Keratinocyte (primary cell): ENCODE data around the gene FGF21. TPM values are rescaled to one million over a fixed set of nuclear protein-coding genes. Genes with fewer than 3 reads are reported as not detected.
"Not testable (repeated sequence)": the region's sequence is repeated elsewhere in the genome, so short reads cannot be mapped to it uniquely, and the experiment has no call there.

Experiments
- DNase-seq: peaks from one replicate; pipeline ENCODE4 v3.0.0-alpha.2; 2011; ENCODE audit warnings: low read depth, missing footprints, low spot score
- FAIRE-seq: peaks from 2 replicates; lab custom pipeline; 2011; peaks lifted over from hg19 to GRCh38; lab: Jason Lieb, UNC
- H2AFZ ChIP-seq: 2 replicates; pipeline ENCODE4 v1.6.0; 2012; ENCODE audit warnings: low read length, control low read depth, inconsistent platforms; ENCODE audit not compliant: control insufficient read depth
- H3K27ac ChIP-seq: 2 replicates; pipeline ENCODE4 v1.5.1; 2011; ENCODE audit warnings: low read length; ENCODE audit not compliant: control insufficient read depth, insufficient read depth
- H3K27me3 ChIP-seq: 3 replicates; pipeline ENCODE4 v1.6.0; 2011; ENCODE audit warnings: low read length; ENCODE audit not compliant: control insufficient read depth, insufficient read depth; ENCODE audit errors: extremely low read depth
- H3K36me3 ChIP-seq, 2 experiments: 2 replicates in 1 of 2; 3 replicates in 1 of 2; pipeline ENCODE4 v1.5.1; 2011; ENCODE audit warnings: low read length in 2 of 2, mild to moderate bottlenecking in 1 of 2; ENCODE audit not compliant: control insufficient read depth in 2 of 2, insufficient read depth in 2 of 2; ENCODE audit errors: extremely low read depth in 1 of 2
- H3K4me1 ChIP-seq: 3 replicates; pipeline ENCODE4 v1.5.1; 2011; ENCODE audit warnings: low read length; ENCODE audit not compliant: control insufficient read depth, insufficient read depth; ENCODE audit errors: extremely low read depth
- H3K4me2 ChIP-seq: 3 replicates; pipeline ENCODE4 v1.6.0; 2011; ENCODE audit warnings: low read depth, low read length; ENCODE audit not compliant: control insufficient read depth, insufficient read depth; ENCODE audit errors: extremely low read depth
- H3K4me3 ChIP-seq, 3 experiments: fragments of 200-600 bp in 1 of 3; sonication (generic) in 1 of 3; 2 replicates in 2 of 3; 3 replicates in 1 of 3; pipeline ENCODE4 v1.5.1; 2011 to 2016; ENCODE audit warnings: low read length in 3 of 3, mild to moderate bottlenecking in 3 of 3, control low read depth in 2 of 3, inconsistent platforms in 1 of 3, low read depth in 1 of 3, mixed read lengths in 1 of 3, mixed run types in 1 of 3, moderate library complexity in 1 of 3; ENCODE audit not compliant: control insufficient read depth in 2 of 3, insufficient read depth in 2 of 3; ENCODE audit errors: extremely low read depth in 1 of 3
- H3K79me2 ChIP-seq: 2 replicates; pipeline ENCODE4 v1.6.0; 2012; ENCODE audit warnings: low read length; ENCODE audit not compliant: control insufficient read depth, insufficient read depth
- H3K9ac ChIP-seq: 3 replicates; pipeline ENCODE4 v1.6.0; 2011; ENCODE audit warnings: low read length; ENCODE audit not compliant: control insufficient read depth, insufficient read depth; ENCODE audit errors: extremely low read depth
- H3K9me1 ChIP-seq: 3 replicates; pipeline ENCODE4 v1.6.0; 2011; ENCODE audit warnings: low read length; ENCODE audit not compliant: control insufficient read depth, insufficient read depth; ENCODE audit errors: extremely low read depth
- H3K9me3 ChIP-seq: 2 replicates; pipeline ENCODE4 v1.5.1; 2012; ENCODE audit warnings: low read depth, low read length; ENCODE audit not compliant: control insufficient read depth
- H4K20me1 ChIP-seq: 3 replicates; pipeline ENCODE4 v1.6.0; 2011; ENCODE audit warnings: low read length; ENCODE audit not compliant: control insufficient read depth, insufficient read depth; ENCODE audit errors: extremely low read depth
- CTCF ChIP-seq, 3 experiments: IDR thresholded peaks in 1 of 3; conservative IDR thresholded peaks in 1 of 3; optimal IDR thresholded peaks in 1 of 3; 2 replicates in 2 of 3; 3 replicates in 1 of 3; pipeline versions ENCODE3 to v1.5.1; 2011; ENCODE audit warnings: low read length in 3 of 3, mild to moderate bottlenecking in 3 of 3, moderate library complexity in 2 of 3, control low read depth in 1 of 3, inconsistent platforms in 1 of 3; ENCODE audit not compliant: insufficient read depth in 2 of 3; ENCODE audit errors: extremely low read depth in 1 of 3
- EZH2 ChIP-seq: IDR thresholded peaks from one replicate; pipeline ENCODE4 v1.6.1; 2012; ENCODE audit warnings: inconsistent platforms, mild to moderate bottlenecking, low read length, moderate library complexity
- dilution Hi-C: fragments of 300-500 bp; cut with MboI; formaldehyde crosslinking; loops from one replicate; pipeline ENCODE4 v1.7.0; 2020; ENCODE audit warnings: low sequenced_read_pairs; ENCODE audit not compliant: extremely low pct_ligation_motif_present
- polyA plus RNA-seq, 5 experiments: library from polyadenylated mRNA; depleted of rRNA in 3 of 5; stranded (reverse) in 3 of 5; stranded (forward) in 1 of 5; unstranded in 1 of 5; fragments of >200 nt; gene quantifications; 1 replicate in 1 of 5; 2 replicates in 3 of 5; 3 replicates in 1 of 5; pipeline versions ENCODE4 v1.2.1 to v1.2.3, GENCODE V29; 2011 to 2012; ENCODE audit warnings: missing spikeins in 2 of 5, low read depth in 1 of 5, low replicate concordance in 1 of 5

Gene FGF21
- polyA plus RNA-seq, 1 donor (not counting 4 experiments of a cell fraction or from before 2014, with no cell fraction given): not detected

DNA sequence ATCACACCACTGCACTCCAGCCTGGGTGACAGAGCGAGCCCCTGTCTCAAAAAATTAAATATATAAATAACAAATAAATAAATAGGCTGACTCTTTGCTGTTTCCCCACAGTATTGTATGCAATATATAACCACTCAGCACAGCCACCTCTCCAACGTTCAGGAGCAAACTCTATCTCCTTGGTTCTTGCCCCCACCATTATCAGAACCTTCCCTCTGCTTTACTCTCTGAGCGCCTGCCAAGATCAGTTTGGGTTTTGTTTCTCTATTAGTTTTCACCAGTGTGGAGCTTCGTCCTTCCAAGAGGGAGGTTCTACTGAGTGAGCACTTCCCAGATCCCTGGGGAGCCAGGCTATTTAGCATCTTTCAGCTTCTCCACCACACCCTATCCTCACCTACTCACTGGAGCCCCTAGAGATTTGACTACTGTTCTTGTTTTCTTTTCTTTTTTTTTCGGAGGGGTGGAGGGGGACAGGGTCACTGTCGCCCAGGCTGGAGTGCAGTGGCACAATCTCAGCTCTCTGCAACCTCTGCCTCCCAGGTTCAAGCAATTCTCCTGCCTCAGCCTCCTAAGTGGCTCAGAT, 12.9 kb downstream of the FGF21 start:
- H3K4me2 ChIP-seq, H3K36me3 ChIP-seq, H3K27me3 ChIP-seq, H3K9ac ChIP-seq, H3K4me3 ChIP-seq, H3K9me3 ChIP-seq, H3K27ac ChIP-seq, H2AFZ ChIP-seq, DNase-seq, H3K4me1 ChIP-seq, dilution Hi-C loops, H3K9me1 ChIP-seq, H3K79me2 ChIP-seq, FAIRE-seq, H4K20me1 ChIP-seq: not testable (repeated sequence)

DNA sequence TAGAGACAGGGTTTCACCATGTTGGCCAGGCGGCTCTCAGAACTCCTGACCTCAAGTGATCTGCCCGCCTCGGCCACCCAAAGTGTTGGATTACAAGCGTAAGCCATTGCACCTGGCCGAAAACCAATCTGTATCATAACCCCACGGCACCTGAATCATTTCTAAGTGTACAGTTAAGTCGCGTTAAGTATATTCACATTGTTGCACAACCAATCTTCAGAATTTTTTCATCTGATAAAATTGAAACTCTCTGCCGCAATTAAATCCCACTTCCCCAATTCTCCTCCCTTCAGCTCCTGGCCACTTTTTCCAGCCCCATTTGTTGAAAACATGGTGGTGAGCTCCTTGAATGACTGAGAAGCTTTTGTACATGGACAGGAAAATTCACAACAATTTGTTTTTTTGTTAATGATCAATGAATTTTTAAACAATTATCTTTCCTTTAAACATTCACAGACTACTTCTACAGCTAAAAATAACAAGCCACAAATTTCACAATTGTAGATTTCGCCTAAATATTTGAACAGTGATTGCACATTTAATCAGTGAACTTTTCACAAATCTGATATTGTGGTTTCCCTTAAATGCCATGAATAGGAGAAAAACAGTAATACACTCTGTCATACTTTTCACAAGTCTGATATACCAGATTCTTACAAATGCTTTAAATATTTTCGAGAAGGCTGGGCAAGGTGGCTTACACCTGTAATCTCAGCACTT, 13.8 kb downstream of the FGF21 start:
- H4K20me1 ChIP-seq: no peaks in the 10 kb centered on the region
- H3K79me2 ChIP-seq: no peaks in the 10 kb centered on the region
- no peak overlapping the region for H3K4me2 ChIP-seq
- H2AFZ ChIP-seq: no peak overlapping the region
- H3K9me3 ChIP-seq: no peaks in the 10 kb centered on the region
- no peak overlapping the region for H3K27ac ChIP-seq
- TF ChIP-seq EZH2 (no peak), CTCF (optimal IDR thresholded peaks at IDR 0.05 in 1 of 3, IDR thresholded peaks at IDR 0.05 in 1 of 3, conservative IDR thresholded peaks at IDR 0.05 in 1 of 3; ENCODE audit: extremely low read depth in 1 of 3, insufficient read depth in 2 of 3, low read length in 3 of 3) (no peak)
- DNase-seq (no peak), FAIRE-seq (no peak)
- H3K4me1 ChIP-seq: peaks cover 4% of the 10 kb centered on the region
- H3K36me3 ChIP-seq: no peaks in the 10 kb centered on the region
- H3K4me3 ChIP-seq: no peak overlapping the region
- H3K9ac ChIP-seq: no peak overlapping the region
- no peaks in the 10 kb centered on the region for H3K27me3 ChIP-seq
- H3K9me1 ChIP-seq: no peaks in the 10 kb centered on the region
- dilution Hi-C loops: no loop called here
